Hair follicular keratinocyte (primary cell): ENCODE data around the gene MTIF2. TPM values are rescaled to one million over a fixed set of nuclear protein-coding genes. Genes with fewer than 3 reads are reported as not detected.

Experiments
- total RNA-seq: library from RNA; depleted of rRNA; stranded (reverse); fragments of >200 nt; gene quantifications from 2 replicates; pipeline ENCODE4 v1.2.3, GENCODE V29; 2015

MTIF2 gene, protein sequence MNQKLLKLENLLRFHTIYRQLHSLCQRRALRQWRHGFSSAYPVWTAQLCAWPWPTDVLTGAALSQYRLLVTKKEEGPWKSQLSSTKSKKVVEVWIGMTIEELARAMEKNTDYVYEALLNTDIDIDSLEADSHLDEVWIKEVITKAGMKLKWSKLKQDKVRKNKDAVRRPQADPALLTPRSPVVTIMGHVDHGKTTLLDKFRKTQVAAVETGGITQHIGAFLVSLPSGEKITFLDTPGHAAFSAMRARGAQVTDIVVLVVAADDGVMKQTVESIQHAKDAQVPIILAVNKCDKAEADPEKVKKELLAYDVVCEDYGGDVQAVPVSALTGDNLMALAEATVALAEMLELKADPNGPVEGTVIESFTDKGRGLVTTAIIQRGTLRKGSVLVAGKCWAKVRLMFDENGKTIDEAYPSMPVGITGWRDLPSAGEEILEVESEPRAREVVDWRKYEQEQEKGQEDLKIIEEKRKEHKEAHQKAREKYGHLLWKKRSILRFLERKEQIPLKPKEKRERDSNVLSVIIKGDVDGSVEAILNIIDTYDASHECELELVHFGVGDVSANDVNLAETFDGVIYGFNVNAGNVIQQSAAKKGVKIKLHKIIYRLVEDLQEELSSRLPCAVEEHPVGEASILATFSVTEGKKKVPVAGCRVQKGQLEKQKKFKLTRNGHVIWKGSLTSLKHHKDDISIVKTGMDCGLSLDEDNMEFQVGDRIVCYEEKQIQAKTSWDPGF
- total RNA-seq, result 41.2 and 44.2 TPM in 2 replicates

GRCh38 chr2:55268907-55269644 lies at the start of gene MTIF2:
TSS of gene MTIF2 (minus strand) at chr2:55269231. CDS start at chr2:55263858, 5,373 bp downstream.

DNA sequence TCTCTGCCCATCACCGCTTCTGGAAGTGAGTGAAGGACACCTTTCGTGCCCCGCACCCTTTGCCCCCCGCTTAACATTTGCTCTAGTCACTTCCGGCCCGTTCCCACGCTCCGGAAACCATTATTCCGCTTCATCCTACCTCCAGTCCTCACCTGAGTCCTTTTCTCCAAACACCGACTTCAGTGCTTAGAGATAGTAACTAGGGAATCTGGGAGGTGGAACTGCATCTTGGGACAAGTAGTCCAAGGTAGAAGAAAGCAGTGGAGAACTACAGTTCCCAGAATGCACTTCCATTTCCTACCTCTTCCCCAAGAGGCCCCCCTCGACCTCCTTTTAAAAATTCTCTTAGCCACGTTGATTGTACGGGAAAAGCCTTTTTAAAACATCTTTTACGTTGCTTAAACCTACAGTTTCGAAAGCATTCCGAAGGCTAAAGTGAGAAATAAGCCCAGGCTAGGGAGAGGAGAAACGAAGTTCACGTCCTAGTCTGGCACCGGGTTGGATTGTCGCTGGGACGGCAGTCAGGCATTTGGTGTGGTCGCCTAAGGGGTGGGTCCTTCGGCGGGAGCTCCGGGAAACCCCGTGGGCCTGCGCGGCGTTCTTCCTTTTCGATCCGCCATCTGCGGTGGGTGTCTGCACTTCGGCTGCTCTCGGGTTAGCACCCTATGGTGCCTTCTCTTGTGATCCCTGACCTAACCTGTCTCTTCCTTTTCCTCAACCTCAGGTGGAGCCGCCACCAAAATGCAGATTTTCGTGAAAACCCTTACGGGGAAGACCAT lies 36.8 kb downstream of the MTIF2 start, which contains the start of the genes CLHC1 and RPS27A:
TSS of gene CLHC1 (minus strand) at position 210 of the 779 bp plus-strand sequence. CDS start 9,882 bp downstream, outside the sequence.
TSS of gene RPS27A (plus strand) at position 605 of the 779 bp plus-strand sequence. CDS start at position 742, 137 bp downstream.

Other genes starting within 250 kb of the MTIF2 start
- 264 and 300 TPM in 2 replicates for gene RTN4, start 218.8 kb downstream of the MTIF2 start, total RNA-seq
- 2.7 and 3.9 TPM in 2 replicates for gene CLHC1, start 36.9 kb downstream of the MTIF2 start, total RNA-seq
- 3,193 and 3,480 TPM in 2 replicates for gene RPS27A, start 36.5 kb downstream of the MTIF2 start, total RNA-seq
- gene CCDC88A, start 150.6 kb upstream of the MTIF2 start, total RNA-seq, result 23.1 and 33.7 TPM in 2 replicates